ENCODE data around the gene RHOA. TPM values are rescaled to one million over a fixed set of nuclear protein-coding genes. Genes with fewer than 3 reads are reported as not detected.

RHOA gene
- total RNA-seq, result 155 TPM

GRCh38 chr3:49411968-49412631, at the start of gene RHOA, which contains the start of gene TCTA:
TSS of gene RHOA (minus strand) at chr3:49411976. CDS start at chr3:49375589, 36,387 bp downstream.
TSS of gene TCTA (plus strand) at chr3:49412423. CDS start at chr3:49412427, 4 bp downstream.
- ATAC-seq (peak; percentile 89), DNase-seq (ENCODE audit: low spot score) (peak; percentile 100)

GRCh38 chr3:49460956-49461355, 49.2 kb upstream of the RHOA start:
- DNase-seq (ENCODE audit: low spot score) (no peak), ATAC-seq (no peak)

- no peak for ATAC-seq
- no peak for DNase-seq (ENCODE audit: low spot score)
Observed at GRCh38 chr3:49460188-49460890, 48.6 kb upstream of the RHOA start.

GRCh38 chr3:49456466-49456865, 44.7 kb upstream of the RHOA start:
- no peak for ATAC-seq
- no peak for DNase-seq (ENCODE audit: low spot score)

- ATAC-seq (peak; percentile 46), DNase-seq (ENCODE audit: low spot score) (no peak)
Observed at GRCh38 chr3:49454898-49455681, 43.3 kb upstream of the RHOA start.

- DNase-seq (ENCODE audit: low spot score) (no peak), ATAC-seq (peak; percentile 75)
Observed at GRCh38 chr3:49454458-49454857, 42.7 kb upstream of the RHOA start.

- ATAC-seq (no peak), DNase-seq (ENCODE audit: low spot score) (no peak)
Observed at GRCh38 chr3:49453621-49454020, 41.8 kb upstream of the RHOA start.

GRCh38 chr3:49445391-49445790, 33.6 kb upstream of the RHOA start:
- ATAC-seq (no peak), DNase-seq (ENCODE audit: low spot score) (no peak)

- DNase-seq (ENCODE audit: low spot score) (no peak), ATAC-seq (no peak)
Observed at GRCh38 chr3:49434731-49435130, 23.0 kb upstream of the RHOA start.

- DNase-seq (ENCODE audit: low spot score) (no peak), ATAC-seq (peak; percentile 29)
Observed at GRCh38 chr3:49428752-49429080, 16.9 kb upstream of the RHOA start.

- DNase-seq (ENCODE audit: low spot score) (no peak), ATAC-seq (no peak)
Observed at GRCh38 chr3:49427586-49427985, 15.8 kb upstream of the RHOA start.

- DNase-seq (ENCODE audit: low spot score), result no peak
- ATAC-seq, result no peak
Observed at GRCh38 chr3:49424816-49425215, 13.0 kb upstream of the RHOA start.

GRCh38 chr3:49422379-49423248, 10.8 kb upstream of the RHOA start, which contains the start of gene AMT:
TSS of gene AMT (minus strand) at chr3:49422473. CDS start at chr3:49422450, 23 bp downstream.
- peak; percentile 94 for ATAC-seq
- peak; percentile 83 for DNase-seq (ENCODE audit: low spot score)

GRCh38 chr3:49421890-49422378, 10.2 kb upstream of the RHOA start:
- DNase-seq (ENCODE audit: low spot score) (no peak), ATAC-seq (peak; percentile 62)

- DNase-seq (ENCODE audit: low spot score) (no peak), ATAC-seq (no peak)
Observed at GRCh38 chr3:49417516-49418120, 5.8 kb upstream of the RHOA start.

- ATAC-seq, result no peak
- DNase-seq (ENCODE audit: low spot score), result no peak
Observed at GRCh38 chr3:49416867-49417266, 5.1 kb upstream of the RHOA start.

GRCh38 chr3:49415931-49416601, 4.3 kb upstream of the RHOA start:
- ATAC-seq (no peak), DNase-seq (ENCODE audit: low spot score) (no peak)

- DNase-seq (ENCODE audit: low spot score), result no peak
- ATAC-seq, result no peak
Observed at GRCh38 chr3:49414753-49415152, 3.0 kb upstream of the RHOA start.

GRCh38 chr3:49413338-49413734, 1.6 kb upstream of the RHOA start:
- ATAC-seq, result no peak

More at GRCh38 chr3:49413338-49413734, 1.6 kb upstream of the RHOA start:
- no peak for DNase-seq (ENCODE audit: low spot score)

Data from left lobe of liver (tissue), 2 donors.